ENCODE results near the gene TMEM203. TPM values are rescaled to one million over a fixed set of nuclear protein-coding genes. Genes with fewer than 3 reads are reported as not detected.

Gene TMEM203
- total RNA-seq, 1 donor from 2014 or later, result 26.6 TPM

DNA sequence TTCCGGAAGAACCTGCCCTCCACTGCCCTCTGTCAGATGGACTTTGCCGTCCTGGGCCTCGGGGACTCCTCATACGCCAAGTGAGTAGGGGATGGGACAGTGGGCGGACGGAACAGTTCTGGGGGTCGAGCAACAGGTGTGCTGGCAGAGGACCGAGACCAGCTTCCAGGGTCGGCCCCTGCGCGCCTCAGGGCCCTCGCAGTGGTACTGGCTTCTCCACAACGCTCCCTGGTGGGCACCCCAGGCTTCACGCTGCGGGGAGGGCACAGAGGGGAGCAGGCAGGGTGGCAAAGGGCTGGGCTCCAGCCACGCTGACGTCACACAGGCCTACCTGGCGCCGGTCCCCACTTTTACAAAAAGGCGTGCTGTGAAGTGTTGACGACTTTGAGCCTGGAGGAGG, 7.1 kb upstream of the TMEM203 start:
- DNase-seq (no peak), ATAC-seq (no peak)
- Histone ChIP-seq H3K4me3 (no peak overlapping the region), H3K36me3 (peaks cover 24% of the 10 kb centered on the region), H3K27ac (no peak overlapping the region), H3K4me1 (peaks cover 7% of the 10 kb centered on the region), H3K9me3 (no peaks in the 10 kb centered on the region), H3K27me3 (ENCODE audit: low read depth) (no peaks in the 10 kb centered on the region)
- intact Hi-C loops (cut with DNase I), result no loop called here
- TF ChIP-seq, protein P1, sequence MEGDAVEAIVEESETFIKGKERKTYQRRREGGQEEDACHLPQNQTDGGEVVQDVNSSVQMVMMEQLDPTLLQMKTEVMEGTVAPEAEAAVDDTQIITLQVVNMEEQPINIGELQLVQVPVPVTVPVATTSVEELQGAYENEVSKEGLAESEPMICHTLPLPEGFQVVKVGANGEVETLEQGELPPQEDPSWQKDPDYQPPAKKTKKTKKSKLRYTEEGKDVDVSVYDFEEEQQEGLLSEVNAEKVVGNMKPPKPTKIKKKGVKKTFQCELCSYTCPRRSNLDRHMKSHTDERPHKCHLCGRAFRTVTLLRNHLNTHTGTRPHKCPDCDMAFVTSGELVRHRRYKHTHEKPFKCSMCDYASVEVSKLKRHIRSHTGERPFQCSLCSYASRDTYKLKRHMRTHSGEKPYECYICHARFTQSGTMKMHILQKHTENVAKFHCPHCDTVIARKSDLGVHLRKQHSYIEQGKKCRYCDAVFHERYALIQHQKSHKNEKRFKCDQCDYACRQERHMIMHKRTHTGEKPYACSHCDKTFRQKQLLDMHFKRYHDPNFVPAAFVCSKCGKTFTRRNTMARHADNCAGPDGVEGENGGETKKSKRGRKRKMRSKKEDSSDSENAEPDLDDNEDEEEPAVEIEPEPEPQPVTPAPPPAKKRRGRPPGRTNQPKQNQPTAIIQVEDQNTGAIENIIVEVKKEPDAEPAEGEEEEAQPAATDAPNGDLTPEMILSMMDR (IDR thresholded peaks at IDR 0.05), result no peak

DNA sequence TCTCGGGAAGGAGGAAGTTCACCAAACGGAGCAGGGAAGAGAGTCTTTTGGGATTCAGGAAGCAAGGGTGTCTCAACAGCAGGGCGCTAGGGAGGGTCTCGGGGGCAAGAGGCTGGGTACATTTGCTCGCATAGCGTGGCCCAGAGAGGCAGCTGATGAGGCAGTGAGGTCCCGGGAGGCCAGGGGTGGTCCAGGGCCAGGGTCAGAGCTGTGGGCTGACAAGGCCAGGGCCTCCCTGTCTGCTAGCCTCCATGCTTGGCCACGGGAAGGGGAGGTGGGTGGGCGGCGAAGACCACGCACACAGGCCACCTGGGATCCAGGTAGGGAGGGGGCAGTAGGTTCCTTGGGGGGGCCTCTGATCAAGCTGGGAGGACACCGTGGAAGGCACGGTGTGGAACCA, 6.1 kb upstream of the TMEM203 start:
- no peak overlapping the region for H3K27ac ChIP-seq
- ATAC-seq (no peak), DNase-seq (no peak)
- H3K27me3 ChIP-seq (ENCODE audit: low read depth), result no peaks in the 10 kb centered on the region
- peaks cover 7% of the 10 kb centered on the region for H3K4me1 ChIP-seq
- H3K36me3 ChIP-seq, result peaks cover 23% of the 10 kb centered on the region
- H3K4me3 ChIP-seq, result no peak overlapping the region
- H3K9me3 ChIP-seq, result no peaks in the 10 kb centered on the region
- TF ChIP-seq, protein P1 (IDR thresholded peaks at IDR 0.05), result no peak
- intact Hi-C loops (cut with DNase I), result no loop called here

GRCh38 chr9:137206602-137207001, 1.2 kb upstream of the TMEM203 start:
- TF ChIP-seq, protein P1 (IDR thresholded peaks at IDR 0.05), result no peak
- Histone ChIP-seq H3K4me1 (peaks cover 31% of the 10 kb centered on the region), H3K4me3 (peak overlapping the region; percentile 100), H3K9me3 (no peaks in the 10 kb centered on the region), H3K27me3 (ENCODE audit: low read depth) (no peaks in the 10 kb centered on the region), H3K36me3 (peaks cover 8% of the 10 kb centered on the region), H3K27ac (no peak overlapping the region)
- intact Hi-C loops (cut with DNase I), result no loop called here
- ATAC-seq, result no peak
- no peak for DNase-seq

GRCh38 chr9:137204731-137205125, 720 bp downstream of the TMEM203 start:
- Histone ChIP-seq H3K4me1 (peaks cover 36% of the 10 kb centered on the region), H3K36me3 (peaks cover 8% of the 10 kb centered on the region), H3K9me3 (no peaks in the 10 kb centered on the region), H3K4me3 (peak overlapping the region; percentile 100), H3K27me3 (ENCODE audit: low read depth) (no peaks in the 10 kb centered on the region), H3K27ac (peak overlapping the region; percentile 95)
- ATAC-seq (no peak), DNase-seq (no peak)
- TF ChIP-seq, protein P1 (IDR thresholded peaks at IDR 0.05), result no peak
- intact Hi-C loops (cut with DNase I), result no loop called here

GRCh38 chr9:137202966-137203365, 2.5 kb downstream of the TMEM203 start:
- TF ChIP-seq, protein P1 (IDR thresholded peaks at IDR 0.05), result no peak
- Histone ChIP-seq H3K36me3 (no peaks in the 10 kb centered on the region), H3K9me3 (no peaks in the 10 kb centered on the region), H3K27me3 (ENCODE audit: low read depth) (no peaks in the 10 kb centered on the region), H3K4me1 (peaks cover 54% of the 10 kb centered on the region), H3K27ac (no peak overlapping the region), H3K4me3 (no peak overlapping the region)
- ATAC-seq, result no peak
- intact Hi-C loops (cut with DNase I), result no loop called here
- no peak for DNase-seq

All from lower lobe of right lung (tissue), 2 donors.